GM21528 (cell line): ENCODE measurements around the gene BID.

Experiments used
- ATAC-seq: cut with Tn5 transposase; IDR thresholded peaks from one replicate; pipeline ENCODE4 v1.9.1; 2021; ENCODE audit warnings: mild to moderate bottlenecking, moderate library complexity; ENCODE audit not compliant: unreplicated experiment, low FRiP score

The BID gene

GRCh38 chr22:17774206-17774925 lies at the start of gene BID:
Gene BID (minus strand): TSS chr22:17774469. CDS start chr22:17750116, 24,353 bp downstream.
- ATAC-seq: peak; percentile 16

- ATAC-seq: no peak
Measured at GRCh38 chr22:17823964-17824363, 49.7 kb upstream of the BID start.

- ATAC-seq: no peak
Measured at GRCh38 chr22:17823226-17823625, 49.0 kb upstream of the BID start.

- ATAC-seq: no peak
Measured at GRCh38 chr22:17822087-17822486, 47.8 kb upstream of the BID start.

- ATAC-seq: no peak
Measured at GRCh38 chr22:17820879-17821439, 46.7 kb upstream of the BID start.

- ATAC-seq: no peak
Measured at GRCh38 chr22:17818649-17819048, 44.4 kb upstream of the BID start.

GRCh38 chr22:17818180-17818579 lies 43.9 kb upstream of the BID start:
- no peak for ATAC-seq

GRCh38 chr22:17817511-17818065 lies 43.3 kb upstream of the BID start:
- no peak for ATAC-seq

- ATAC-seq: no peak
Measured at GRCh38 chr22:17817079-17817478, 42.8 kb upstream of the BID start.

GRCh38 chr22:17816649-17817048 lies 42.4 kb upstream of the BID start:
- ATAC-seq: no peak

- no peak for ATAC-seq
Measured at GRCh38 chr22:17815703-17816254, 41.5 kb upstream of the BID start.

- ATAC-seq: no peak
Measured at GRCh38 chr22:17814830-17815229, 40.6 kb upstream of the BID start.

- no peak for ATAC-seq
Measured at GRCh38 chr22:17814084-17814483, 39.8 kb upstream of the BID start.

- no peak for ATAC-seq
Measured at GRCh38 chr22:17811119-17811518, 36.9 kb upstream of the BID start.

GRCh38 chr22:17810570-17811116 lies 36.4 kb upstream of the BID start:
- ATAC-seq: no peak

- ATAC-seq: no peak
Measured at GRCh38 chr22:17808693-17809403, 34.6 kb upstream of the BID start.

GRCh38 chr22:17807578-17808410 lies 33.5 kb upstream of the BID start:
- no peak for ATAC-seq

- no peak for ATAC-seq
Measured at GRCh38 chr22:17807086-17807485, 32.8 kb upstream of the BID start.

GRCh38 chr22:17806437-17806836 lies 32.2 kb upstream of the BID start:
- ATAC-seq: no peak
